GM12878 (cell line): Measurements from ENCODE around the gene RNF223. TPM values are rescaled to one million over a fixed set of nuclear protein-coding genes. Genes with fewer than 3 reads are reported as not detected.
A peak's percentile ranks its signal among the peaks of the same experiment; 100 is the strongest.

Experiments
- ATAC-seq: fragments of 200-7000 bp; cut with Tn5 transposase; 3 replicates; pipeline ENCODE4 v1.9.1; 2020; ENCODE audit warnings: mild to moderate bottlenecking, moderate library complexity
- BruUV-seq: library from RNA; stranded (reverse); fragments of 400-500 nt; replicated peaks from 2 replicates; lab custom pipeline; 2021; lab: Mats Ljungman, UMichigan
- CTCF ChIA-PET: fragments of 300-600 bp; sonication (Branson Sonifier 250); formaldehyde crosslinking; extraction: SDS; loops from one replicate; lab custom pipeline; 2021; ENCODE audit warnings: inconsistent platforms; lab: Yijun Ruan, JAX
- POLR2A ChIA-PET: fragments of 350-600 bp; formaldehyde crosslinking; extraction: SDS; loops from one replicate; lab custom pipeline; 2021; ENCODE audit warnings: inconsistent platforms; lab: Charles Lee
- RAD21 ChIA-PET: fragments of 300-600 bp; sonication (Branson Sonifier 250); formaldehyde crosslinking; loops from one replicate; lab custom pipeline; 2023; ENCODE audit warnings: antibody characterized with exemption; ENCODE audit not compliant: unreplicated experiment; lab: Charles Lee
- SMC1A ChIA-PET: fragments of 300-600 bp; sonication (Branson Sonifier 250); formaldehyde crosslinking; loops from one replicate; lab custom pipeline; 2023; ENCODE audit not compliant: unreplicated experiment, uncharacterized antibody; lab: Charles Lee
- DNase-seq: peaks from one replicate; pipeline ENCODE4 v3.0.0-alpha.2; 2011; ENCODE audit warnings: low read depth, low spot score
- FAIRE-seq: peaks from 3 replicates; lab custom pipeline; 2011; peaks lifted over from hg19 to GRCh38; lab: Jason Lieb, UNC
- H2AFZ ChIP-seq: 2 replicates; pipeline ENCODE4 v1.6.0; 2011; ENCODE audit warnings: low read depth, low read length, control low read depth; ENCODE audit not compliant: control insufficient read depth
- H3K27ac ChIP-seq: 2 replicates; pipeline ENCODE4 v1.5.1; 2011; ENCODE audit warnings: control low read depth; ENCODE audit not compliant: control insufficient read depth, insufficient read depth
- H3K27me3 ChIP-seq, 2 experiments: replicated peaks in 1 of 2; 2 replicates each; pipeline versions ENCODE4 v1.6.0 to v1.6.1; 2011; ENCODE audit warnings: low read length in 1 of 2; ENCODE audit not compliant: control insufficient read depth in 2 of 2, insufficient read depth in 2 of 2
- H3K36me3 ChIP-seq, 2 experiments: 2 replicates each; pipeline ENCODE4 v1.5.1; 2011; ENCODE audit warnings: low read length in 1 of 2; ENCODE audit not compliant: control insufficient read depth in 2 of 2, insufficient read depth in 2 of 2
- H3K4me1 ChIP-seq: 2 replicates; pipeline ENCODE4 v1.6.1; 2011; ENCODE audit warnings: mild to moderate bottlenecking, low read length, moderate library complexity, mixed read lengths; ENCODE audit not compliant: control insufficient read depth, insufficient read depth
- H3K4me2 ChIP-seq: 2 replicates; pipeline ENCODE4 v1.6.0; 2011; ENCODE audit warnings: control low read depth; ENCODE audit not compliant: control insufficient read depth, insufficient read depth
- H3K4me3 ChIP-seq: fragments of 200-600 bp; sonication (generic); 2 replicates; pipeline ENCODE4 v1.5.1; 2016
- H3K79me2 ChIP-seq: 2 replicates; pipeline ENCODE4 v1.6.0; 2011; ENCODE audit warnings: low read length; ENCODE audit not compliant: control insufficient read depth, insufficient read depth
- H3K9ac ChIP-seq: 2 replicates; pipeline ENCODE4 v1.8.0; 2011; ENCODE audit warnings: low read length, control low read depth, mixed read lengths; ENCODE audit not compliant: control insufficient read depth, insufficient read depth
- H3K9me3 ChIP-seq: replicated peaks from 3 replicates; pipeline ENCODE4 v1.5.1; 2011; ENCODE audit warnings: mild to moderate bottlenecking, low read length; ENCODE audit not compliant: control insufficient read depth, insufficient read depth
- H4K20me1 ChIP-seq: 2 replicates; pipeline ENCODE4 v1.6.0; 2011; ENCODE audit not compliant: control insufficient read depth, insufficient read depth
- BHLHE40 ChIP-seq, 2 experiments: fragments of 450-650 bp in 1 of 2; IDR thresholded peaks; 2 replicates each; pipeline ENCODE4 v1.6.1; 2011 to 2017; ENCODE audit warnings: low read depth in 2 of 2, borderline replicate concordance in 1 of 2, improper control_type of control experiment in 1 of 2, low read length in 1 of 2, mild to moderate bottlenecking in 1 of 2
- CHD1 ChIP-seq: IDR thresholded peaks from 2 replicates; pipeline ENCODE4 v1.6.1; 2012; ENCODE audit warnings: low read depth, low read length, improper control_type of control experiment
- CHD2 ChIP-seq: IDR thresholded peaks from 2 replicates; pipeline ENCODE4 v1.6.1; 2011; ENCODE audit warnings: low read depth, low read length, improper control_type of control experiment, borderline replicate concordance
- FOS ChIP-seq: IDR thresholded peaks from 3 replicates; pipeline ENCODE4 v1.6.1; 2011; ENCODE audit warnings: borderline replicate concordance; ENCODE audit not compliant: insufficient read length; ENCODE audit errors: extremely low read depth
- GATAD2B ChIP-seq: fragments of 450-650 bp; conservative IDR thresholded peaks from 2 replicates; pipeline ENCODE4 v1.6.1; 2017; ENCODE audit warnings: low read depth, mild to moderate bottlenecking, moderate library complexity
- HDAC2 ChIP-seq: fragments of 200-600 bp; sonication (generic); IDR thresholded peaks from 2 replicates; pipeline ENCODE4 v1.6.1; 2017
- IKZF1 ChIP-seq: fragments of 450-650 bp; conservative IDR thresholded peaks from 2 replicates; pipeline ENCODE4 v1.6.1; 2017; ENCODE audit warnings: antibody characterized with exemption, mild to moderate bottlenecking
- NR2F1 ChIP-seq: fragments of 450-650 bp; conservative IDR thresholded peaks from 2 replicates; pipeline ENCODE4 v1.6.1; 2017; ENCODE audit warnings: mild to moderate bottlenecking
- PKNOX1 ChIP-seq: fragments of 450-650 bp; IDR thresholded peaks from 2 replicates; pipeline ENCODE4 v1.6.1; 2016; ENCODE audit warnings: mild to moderate bottlenecking
- POLR2AphosphoS2 ChIP-seq: IDR thresholded peaks from 2 replicates; pipeline ENCODE4 v1.6.1; 2011; ENCODE audit warnings: low read depth, mild to moderate bottlenecking, low read length, improper control_type of control experiment, moderate library complexity
- RAD51 ChIP-seq: fragments of 450-650 bp; IDR thresholded peaks from 2 replicates; pipeline ENCODE4 v1.6.1; 2016; ENCODE audit warnings: moderate library complexity, mild to moderate bottlenecking, inconsistent platforms
- WGBS: methylation state at CpG from one replicate; pipeline ENCODE4 v1.1.6; 2016; ENCODE audit warnings: low lambda C conversion rate; ENCODE audit not compliant: insufficient replicate concordance, insufficient coverage; ENCODE audit errors: missing lambda C conversion rate; 5-methylcytosine and 5-hydroxymethylcytosine counted together
- in situ Hi-C: fragments of 300-500 bp; cut with MboI; formaldehyde crosslinking; loops from 9 replicates; pipeline ENCODE4 v1.14.3; 2018; ENCODE audit warnings: mixed read lengths
- intact Hi-C: fragments of 100-400 bp; cut with micrococcal nuclease; formaldehyde crosslinking; loops from one replicate; pipeline ENCODE4 v1.14.2; 2022; ENCODE audit not compliant: unreplicated experiment
- polyA plus RNA-seq, 11 experiments: library from polyadenylated mRNA; depleted of rRNA in 4 of 11; unstranded in 6 of 11; stranded (reverse) in 5 of 11; fragments of >200 nt; fragmentation: Nextera tagmentation in 4 of 11; fragmentation: Illumina TruSeq in 1 of 11; extraction: Ambion mirVana in 4 of 11; extraction: Trizol in 1 of 11; gene quantifications; 1 replicate in 1 of 11; 2 replicates in 10 of 11; pipeline versions ENCODE4 v1.2.1 to v1.2.3, GENCODE V29; 2011 to 2016; ENCODE audit warnings: inconsistent platforms in 2 of 11, missing spikeins in 2 of 11, low read depth in 1 of 11
- total RNA-seq, 4 experiments: library from RNA; depleted of rRNA in 3 of 4; stranded (reverse); fragments of >200 nt in 3 of 4; fragmentation: Illumina TruSeq in 1 of 4; extraction: Trizol in 1 of 4; gene quantifications; 2 replicates each; pipeline versions ENCODE4 v1.2.1 to v1.2.3, GENCODE V29; 2013 to 2021

The RNF223 gene
- total and polyA plus RNA-seq, 10 of the 15 experiments (the other 5 are each of a cell fraction or from before 2014, with no cell fraction given) = 0.06 TPM; not detected in 9

- intact Hi-C loops (no loop called here), in situ Hi-C loops (no loop called here)
- ChIA-PET CTCF (interaction anchor here (0.6 to 1.1 kb wide), 3 partner anchors 8 to 212 kb away, joined by 3 to 4 read pairs (median 3); no protein-coding TSS in a partner anchor), POLR2A (no interaction called here), RAD21 (no interaction called here), SMC1A (no interaction called here)
- DNase-seq = no peak
- no peak for TF ChIP-seq RAD51
- no peak for TF ChIP-seq HDAC2
- no peak for TF ChIP-seq CHD2
- no peak for TF ChIP-seq NR2F1
- TF ChIP-seq BHLHE40 (IDR thresholded peaks at IDR 0.05; ENCODE audit: borderline replicate concordance in 1 of 2, low read depth in 2 of 2, low read length in 1 of 2) = no peak
- TF ChIP-seq CHD1 = no peak
- no peak for TF ChIP-seq POLR2AphosphoS2
- TF ChIP-seq IKZF1 = no peak
- no peak for TF ChIP-seq GATAD2B
- TF ChIP-seq PKNOX1 = no peak
- no peak for TF ChIP-seq FOS
- H3K36me3 ChIP-seq = no peaks in the 10 kb centered on the region
- no peaks in the 10 kb centered on the region for H3K9me3 ChIP-seq
- H3K4me1 ChIP-seq = peaks cover 7% of the 10 kb centered on the region; the same call in 1 of the 2 replicates
- FAIRE-seq = no peak
- H3K9ac ChIP-seq = no peak overlapping the region
- H3K27me3 ChIP-seq = no peaks in the 10 kb centered on the region
- no peak overlapping the region for H3K27ac ChIP-seq
- H3K4me3 ChIP-seq = no peak overlapping the region
- no peak overlapping the region for H3K4me2 ChIP-seq
- ATAC-seq = peak; percentile 61
- H3K79me2 ChIP-seq = no peaks in the 10 kb centered on the region
- H4K20me1 ChIP-seq = no peaks in the 10 kb centered on the region
- H2AFZ ChIP-seq = no peak overlapping the region; the same call in 1 of the 2 replicates
- no TSS peak for BruUV-seq
- WGBS = 14% methylated on average over 14 of the region's 14 CpGs
Measured at GRCh38 chr1:1092894-1093609, 18.9 kb upstream of the RNF223 start.
